BJ (cell line): ENCODE results near the gene RLN3. TPM values are rescaled to one million over a fixed set of nuclear protein-coding genes. Genes with fewer than 3 reads are reported as not detected.
"Not testable (repeated sequence)": the region's sequence is repeated elsewhere in the genome, so short reads cannot be mapped to it uniquely, and the experiment has no call there.

Experiments used
- CTCF ChIA-PET: fragments of 350-600 bp; formaldehyde crosslinking; extraction: SDS; loops from one replicate; lab custom pipeline; 2021; ENCODE audit warnings: antibody characterized with exemption, inconsistent platforms; lab: Yijun Ruan, JAX
- POLR2A ChIA-PET: fragments of 300-600 bp; sonication (Branson Sonifier 250); formaldehyde crosslinking; extraction: SDS; loops from one replicate; lab custom pipeline; 2021; ENCODE audit warnings: antibody characterized with exemption; lab: Charles Lee
- DNase-seq: peaks from one replicate; pipeline ENCODE4 v3.0.0-alpha.2; 2011; ENCODE audit warnings: low read depth
- H3K27me3 ChIP-seq: 2 replicates; pipeline ENCODE4 v1.6.0; 2011; ENCODE audit warnings: low read length; ENCODE audit not compliant: control insufficient read depth, insufficient read depth
- H3K36me3 ChIP-seq: 2 replicates; pipeline ENCODE4 v1.5.1; 2011; ENCODE audit warnings: low read length; ENCODE audit not compliant: control insufficient read depth, insufficient read depth
- H3K4me3 ChIP-seq: 2 replicates; pipeline ENCODE4 v1.5.1; 2011; ENCODE audit warnings: low read depth, mild to moderate bottlenecking, control low read depth, low read length
- CTCF ChIP-seq: IDR thresholded peaks from 2 replicates; pipeline ENCODE4 v1.5.1; 2011; ENCODE audit warnings: low read depth, mild to moderate bottlenecking, control low read depth, inconsistent platforms, low read length, moderate library complexity; ENCODE audit not compliant: insufficient read depth
- polyA plus RNA-seq: library from polyadenylated mRNA; depleted of rRNA; stranded (reverse); fragments of >200 nt; gene quantifications from 2 replicates; pipeline ENCODE4 v1.2.3, GENCODE V29; 2011

Gene RLN3
- polyA plus RNA-seq, 1 experiment = not detected

- H3K4me3 ChIP-seq = no peak overlapping the region
- no peak for DNase-seq
- no peak for TF ChIP-seq CTCF
- ChIA-PET POLR2A (no interaction called here), CTCF (interaction anchor here (0.9 to 3.0 kb wide), 6 partner anchors 9 to 160 kb away, joined by 3 to 21 read pairs (median 4); partner anchors contain the start of genes IL27RA and MISP3)
- H3K36me3 ChIP-seq = no peaks in the 10 kb centered on the region
- H3K27me3 ChIP-seq = no peaks in the 10 kb centered on the region
These were observed 5.5 kb upstream of the RLN3 start for GRCh38 chr19:14022469-14022868.

- H3K27me3 ChIP-seq = peaks cover 6% of the 10 kb centered on the region
- no peaks in the 10 kb centered on the region for H3K36me3 ChIP-seq
- TF ChIP-seq CTCF = peak; percentile 32; the same call in 1 of the 2 replicates
- ChIA-PET POLR2A (no interaction called here), CTCF (interaction anchor here (0.9 to 3.0 kb wide), 5 partner anchors 8 to 50 kb away, joined by 4 to 21 read pairs (median 4); partner anchors contain the start of genes IL27RA and MISP3)
- H3K4me3 ChIP-seq = no peak overlapping the region
- no peak for DNase-seq
These were observed 4.3 kb upstream of the RLN3 start for GRCh38 chr19:14023404-14024235.

- H3K4me3 ChIP-seq, POLR2A ChIA-PET, H3K36me3 ChIP-seq, H3K27me3 ChIP-seq, DNase-seq: not testable (repeated sequence)
- CTCF ChIA-PET = interaction anchor here (0.6 to 1.3 kb wide), 2 partner anchors 17 to 318 kb away, joined by 4 read pairs; no protein-coding TSS in a partner anchor
These were observed 1.2 kb upstream of the RLN3 start for GRCh38 chr19:14026652-14027192.

GRCh38 chr19:14028901-14029300 lies 953 bp downstream of the RLN3 start:
- no peak overlapping the region for H3K4me3 ChIP-seq
- POLR2A ChIA-PET = no interaction called here
- no peaks in the 10 kb centered on the region for H3K36me3 ChIP-seq
- no peak for DNase-seq
- H3K27me3 ChIP-seq = peaks cover 6% of the 10 kb centered on the region
- TF ChIP-seq CTCF = no peak
- CTCF ChIA-PET = interaction anchor here (0.7 to 1.9 kb wide), 2 partner anchors 30 to 1008 kb away, joined by 3 to 7 read pairs; no protein-coding TSS in a partner anchor

GRCh38 chr19:14030997-14031718 lies 3.2 kb downstream of the RLN3 start:
- no peak for TF ChIP-seq CTCF
- H3K27me3 ChIP-seq = peaks cover 6% of the 10 kb centered on the region
- H3K4me3 ChIP-seq = peak overlapping the region; percentile 61
- ChIA-PET CTCF (interaction anchor here (0.6 to 2.3 kb wide), 31 partner anchors 9 to 387 kb away, joined by 3 to 21 read pairs (median 4); partner anchors contain the start of genes ADGRE5, PALM3, PODNL1 and PRKACA), POLR2A (no interaction called here)
- H3K36me3 ChIP-seq = no peaks in the 10 kb centered on the region
- no peak for DNase-seq
